Umbilical cord (tissue), 2 donors: ENCODE results near the gene DGCR6. TPM values are rescaled to one million over a fixed set of nuclear protein-coding genes. Genes with fewer than 3 reads are reported as not detected.
"Not testable (repeated sequence)": the region's sequence is repeated elsewhere in the genome, so short reads cannot be mapped to it uniquely, and the experiment has no call there.

ENCODE experiments used
- DNase-seq: peaks from one replicate; pipeline ENCODE4 v3.0.0-alpha.2; 2015; ENCODE audit warnings: low spot score
- total RNA-seq: library from RNA; depleted of rRNA; stranded (reverse); fragments of >200 nt; gene quantifications from one replicate; pipeline ENCODE4 v1.2.3, GENCODE V29; 2014; ENCODE audit warnings: low replicate concordance; ENCODE audit not compliant: insufficient read depth

DGCR6 gene
- total RNA-seq = 11.6 TPM

DNA sequence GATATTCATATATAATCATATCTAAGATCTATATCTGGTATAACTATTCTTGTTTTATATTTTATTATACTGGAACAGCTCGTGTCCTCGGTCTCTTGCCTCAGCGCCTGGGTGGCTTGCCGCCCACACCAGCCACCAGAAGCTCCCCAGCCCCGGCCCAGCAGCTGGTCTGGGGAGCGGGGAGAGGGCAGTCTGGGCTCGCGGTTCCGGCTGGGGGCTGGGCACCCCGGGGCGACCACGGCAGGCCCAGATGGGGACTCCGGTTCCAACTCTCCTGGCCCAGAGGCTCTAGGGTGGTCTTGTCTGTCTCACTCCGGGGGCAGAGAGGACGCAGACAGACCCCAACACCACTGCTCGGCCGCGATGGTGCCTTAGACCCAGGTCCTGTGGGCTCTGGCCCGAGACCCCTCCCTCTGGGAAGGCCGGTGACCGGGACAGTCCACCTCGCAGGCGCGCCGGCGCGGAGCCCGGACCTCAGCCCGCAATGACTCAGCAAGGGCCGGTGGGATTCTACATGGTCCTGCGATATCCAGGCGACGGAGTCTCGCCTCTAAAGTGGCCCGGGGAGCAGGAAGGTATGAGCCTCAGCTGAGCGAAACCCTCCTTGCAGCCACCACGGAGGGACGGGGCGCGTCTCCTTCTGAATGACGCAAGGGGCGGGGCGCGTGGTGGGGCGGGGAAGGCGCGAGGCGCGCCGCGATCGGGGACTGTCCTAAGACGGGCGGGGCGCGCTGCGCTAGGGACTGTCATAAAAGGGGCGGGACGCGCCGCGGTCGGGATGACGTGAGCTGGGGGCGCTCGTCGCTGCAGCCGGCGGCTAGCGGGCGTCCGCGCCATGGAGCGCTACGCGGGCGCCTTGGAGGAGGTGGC, at the start of gene DGCR6:
DGCR6 (plus strand) TSS at position 781 of the 870 bp plus-strand sequence; CDS start at position 836, 55 bp downstream.
- no peak for DNase-seq

DNA sequence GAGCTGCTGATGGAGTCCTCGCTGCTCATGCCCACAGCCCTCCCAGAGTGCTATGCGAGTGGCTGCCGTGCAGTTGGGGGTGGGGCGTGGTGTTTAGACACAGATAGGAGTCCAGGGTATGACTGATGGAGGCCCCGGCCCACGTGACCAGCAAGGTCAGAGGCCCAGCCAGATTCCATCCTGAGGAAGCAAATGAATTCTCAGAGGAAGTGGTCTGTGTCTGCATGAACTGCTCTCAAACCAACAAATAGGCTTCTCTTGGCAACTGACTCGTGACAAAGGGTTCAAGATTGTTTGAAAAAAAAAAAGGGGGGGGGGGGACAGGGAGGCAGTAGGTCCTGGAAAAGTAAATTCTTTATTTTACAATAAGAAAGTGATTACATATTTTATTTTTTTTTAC, 46.8 kb upstream of the DGCR6 start:
- DNase-seq = not testable (repeated sequence)

DNA sequence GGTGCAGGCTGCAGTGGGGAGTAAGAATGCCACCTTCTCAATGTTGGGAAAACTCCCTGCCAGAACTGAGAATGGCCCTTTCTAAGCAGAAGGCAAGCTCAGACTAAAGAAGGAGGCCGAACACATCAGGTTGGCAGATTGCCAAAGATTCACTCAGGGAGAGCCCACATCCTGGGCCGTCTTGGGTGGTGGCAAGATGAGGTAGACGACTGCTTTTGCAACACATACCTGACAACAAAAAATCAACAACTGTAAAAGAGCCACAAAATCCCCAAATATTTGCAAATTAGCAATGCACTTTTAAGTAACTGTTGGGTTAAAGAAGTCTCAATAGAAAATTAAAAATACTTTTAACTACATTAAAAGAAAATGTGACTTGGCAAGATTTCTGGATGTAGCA, 24.9 kb upstream of the DGCR6 start:
- not testable (repeated sequence) for DNase-seq

DNA sequence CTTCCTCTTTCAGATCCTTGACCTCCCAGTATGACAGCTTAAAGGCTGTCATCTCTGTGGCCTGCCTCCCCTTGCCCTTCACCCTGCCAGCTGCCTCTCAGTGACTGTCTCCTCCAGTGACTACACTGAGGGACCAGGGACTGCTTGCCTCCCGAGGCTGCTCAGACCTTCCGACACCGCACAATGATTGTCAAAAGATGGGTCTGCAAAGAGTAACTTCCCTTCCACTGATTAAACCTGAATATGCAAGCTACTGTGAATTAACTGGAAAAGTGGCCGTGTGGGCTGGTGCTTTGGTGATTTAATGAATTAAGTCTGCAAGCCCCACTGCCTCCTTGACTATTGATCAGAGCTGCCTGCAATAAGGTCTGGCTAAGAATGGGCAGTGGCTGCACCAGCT, 21.7 kb upstream of the DGCR6 start:
- DNase-seq = not testable (repeated sequence)

DNA sequence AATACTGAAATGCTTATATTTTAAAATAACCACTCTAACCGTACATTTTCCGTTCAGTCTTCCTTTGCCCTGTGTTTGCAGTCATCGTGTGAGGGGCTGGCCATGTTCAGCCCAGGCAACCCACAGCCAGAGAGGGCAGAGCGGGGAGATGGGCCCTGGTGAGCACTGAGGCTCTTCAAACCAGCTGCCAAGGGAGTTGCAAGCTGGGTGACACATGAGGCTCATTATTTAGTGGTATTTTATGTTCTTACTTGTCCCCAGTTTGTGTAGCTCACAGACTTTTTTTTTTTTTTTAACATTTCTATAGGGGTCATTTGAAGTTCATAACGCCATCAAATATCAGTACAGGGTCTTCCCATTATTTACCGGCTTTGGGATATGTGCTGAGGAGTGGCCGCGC, 18.0 kb upstream of the DGCR6 start:
- DNase-seq = no peak

DNA sequence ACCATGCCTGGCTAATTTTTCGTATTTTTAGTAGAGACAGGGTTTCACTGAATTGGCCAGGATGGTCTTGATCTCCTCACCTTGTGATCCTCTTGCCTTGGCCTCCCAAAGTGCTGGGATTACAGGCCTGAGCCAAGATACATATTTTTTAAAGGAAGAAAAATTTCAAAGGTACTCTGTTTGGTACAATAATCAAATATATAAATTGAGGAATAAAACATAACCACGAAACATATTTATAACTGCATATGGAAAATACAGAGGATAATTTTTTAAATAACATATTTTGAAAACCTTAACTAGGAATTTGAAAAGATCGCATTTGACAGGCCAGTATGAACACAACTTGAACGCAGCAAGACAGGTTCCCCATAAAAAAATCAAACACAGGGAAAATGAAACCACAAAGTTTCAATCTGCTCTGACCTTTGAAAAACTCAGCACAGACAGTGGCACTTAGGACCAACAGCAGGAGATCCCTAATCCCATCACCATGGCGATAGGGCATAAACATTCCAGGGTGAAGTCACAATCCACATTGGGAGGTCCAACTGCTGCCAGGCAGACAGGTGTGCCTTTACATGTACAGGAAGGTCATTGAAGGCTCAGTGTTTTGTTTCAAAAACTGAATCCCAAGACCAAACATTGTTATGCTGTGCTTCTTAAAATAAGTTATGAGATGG, 15.5 kb upstream of the DGCR6 start:
- DNase-seq = not testable (repeated sequence)

DNA sequence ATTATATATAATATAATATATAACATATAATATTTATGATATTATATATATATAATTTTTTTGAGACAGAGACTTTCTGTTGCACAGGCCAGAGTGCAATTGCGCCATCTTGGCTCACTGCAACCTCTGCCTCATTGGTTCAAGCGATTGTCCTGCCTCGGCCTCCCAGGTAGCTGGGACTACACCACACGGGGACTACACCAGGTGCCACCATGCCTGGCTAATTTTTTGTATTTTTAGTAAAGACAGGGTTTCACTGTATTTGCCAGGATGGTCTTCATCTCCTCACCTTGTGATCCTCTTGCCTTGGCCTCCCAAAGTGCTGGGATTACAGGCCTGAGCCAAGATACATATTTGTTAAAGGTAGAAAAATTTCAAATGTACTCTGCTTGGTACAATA, 12.3 kb upstream of the DGCR6 start:
- not testable (repeated sequence) for DNase-seq

DNA sequence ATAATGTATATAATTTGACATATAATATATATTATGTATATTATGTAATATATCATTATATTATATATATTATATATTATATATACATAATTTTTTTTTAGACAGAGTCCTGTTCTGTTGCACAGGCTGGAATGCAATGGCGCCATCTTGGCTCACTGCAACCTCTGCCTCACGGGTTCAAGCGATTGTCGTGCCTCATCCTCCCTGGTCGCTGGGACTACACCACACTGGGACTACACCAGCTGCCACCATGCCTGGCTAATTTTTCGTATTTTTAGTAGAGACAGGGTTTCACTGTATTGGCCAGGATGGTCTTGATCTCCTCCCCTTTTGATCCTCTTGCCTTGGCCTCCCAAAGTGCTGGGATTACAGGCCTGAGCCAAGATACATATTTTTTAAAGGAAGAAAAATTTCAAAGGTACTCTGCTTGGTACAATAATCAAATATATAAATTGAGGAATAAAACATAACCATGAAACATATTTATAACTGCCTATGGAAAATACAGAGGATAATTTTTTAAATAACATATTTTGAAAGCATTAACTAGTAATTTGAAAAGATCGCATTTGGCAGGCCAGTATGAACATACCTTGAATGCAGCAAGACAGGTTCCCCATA, 10.0 kb upstream of the DGCR6 start:
- not testable (repeated sequence) for DNase-seq

DNA sequence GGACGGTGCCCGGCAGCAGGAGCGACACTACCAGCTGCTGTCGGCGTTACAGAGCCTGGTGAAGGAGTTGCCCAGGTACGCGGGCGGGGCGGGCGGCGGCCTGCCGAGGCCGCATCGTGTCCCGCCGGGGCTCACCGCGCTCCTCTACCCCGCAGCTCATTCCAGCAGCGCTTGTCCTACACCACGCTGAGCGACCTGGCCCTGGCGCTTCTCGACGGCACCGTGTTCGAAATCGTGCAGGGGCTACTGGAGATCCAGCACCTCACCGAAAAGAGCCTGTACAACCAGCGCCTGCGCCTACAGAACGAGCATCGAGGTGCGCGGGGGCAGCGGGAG, 258 bp downstream of the DGCR6 start:
- not testable (repeated sequence) for DNase-seq

DNA sequence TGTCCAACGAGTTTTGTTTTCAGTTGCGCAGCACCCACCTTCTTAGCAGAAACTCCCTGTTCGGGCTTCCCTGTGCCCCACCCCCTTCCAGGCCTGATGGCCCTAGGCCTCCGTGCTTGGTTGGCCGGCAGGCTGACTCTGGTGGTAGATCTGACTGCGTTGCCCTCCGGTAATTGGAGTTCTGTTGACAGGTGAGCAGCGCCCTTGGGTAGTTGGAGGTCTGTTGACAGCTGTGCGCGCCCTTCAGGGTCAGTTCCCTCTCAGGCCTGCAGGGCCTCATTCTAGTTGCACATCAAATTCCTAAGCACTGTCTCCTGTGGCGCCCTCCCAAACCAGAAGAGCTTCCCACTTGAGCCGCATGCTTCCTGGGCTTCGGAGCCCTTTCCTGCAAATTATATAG, 776 bp downstream of the DGCR6 start:
- DNase-seq = no peak

DNA sequence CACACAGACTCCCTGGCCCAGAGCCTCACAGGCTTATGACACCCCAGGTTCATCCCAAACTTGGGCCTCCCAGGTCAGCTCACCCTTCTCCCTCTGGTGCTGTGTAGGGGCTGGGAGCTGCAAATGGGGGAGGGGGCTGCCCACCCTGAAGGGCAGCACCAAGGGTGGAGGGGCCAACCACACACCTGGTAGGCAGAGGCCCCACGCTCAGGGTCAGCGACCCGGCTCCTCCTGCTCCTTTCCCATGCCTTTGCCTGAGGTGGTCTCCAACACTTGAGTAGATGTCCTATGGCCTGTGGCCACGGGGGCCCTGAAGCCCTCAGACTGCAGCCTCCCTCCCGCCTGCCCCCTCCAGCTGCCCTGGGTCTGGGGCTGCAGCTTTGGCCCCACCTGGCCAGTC, 3.4 kb downstream of the DGCR6 start:
- no peak for DNase-seq

DNA sequence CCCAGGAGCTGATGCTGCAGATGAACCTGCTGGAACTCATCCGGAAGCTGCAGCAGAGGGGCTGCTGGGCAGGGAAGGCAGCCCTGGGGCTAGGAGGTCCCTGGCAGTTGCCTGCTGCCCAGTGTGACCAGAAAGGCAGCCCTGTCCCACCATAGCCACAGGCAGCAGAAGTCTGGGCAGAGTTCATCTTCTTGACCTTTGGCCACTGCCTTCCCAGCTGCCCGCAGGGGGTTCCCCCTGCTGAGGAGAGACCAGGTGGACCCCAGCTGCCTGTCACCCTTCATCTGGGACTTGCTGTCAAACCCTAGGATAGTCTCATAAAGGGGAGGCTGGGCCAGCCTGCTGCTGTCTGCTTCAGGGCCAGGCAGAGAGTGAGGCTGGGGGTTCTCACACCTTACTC, 5.4 kb downstream of the DGCR6 start:
- not testable (repeated sequence) for DNase-seq

DNA sequence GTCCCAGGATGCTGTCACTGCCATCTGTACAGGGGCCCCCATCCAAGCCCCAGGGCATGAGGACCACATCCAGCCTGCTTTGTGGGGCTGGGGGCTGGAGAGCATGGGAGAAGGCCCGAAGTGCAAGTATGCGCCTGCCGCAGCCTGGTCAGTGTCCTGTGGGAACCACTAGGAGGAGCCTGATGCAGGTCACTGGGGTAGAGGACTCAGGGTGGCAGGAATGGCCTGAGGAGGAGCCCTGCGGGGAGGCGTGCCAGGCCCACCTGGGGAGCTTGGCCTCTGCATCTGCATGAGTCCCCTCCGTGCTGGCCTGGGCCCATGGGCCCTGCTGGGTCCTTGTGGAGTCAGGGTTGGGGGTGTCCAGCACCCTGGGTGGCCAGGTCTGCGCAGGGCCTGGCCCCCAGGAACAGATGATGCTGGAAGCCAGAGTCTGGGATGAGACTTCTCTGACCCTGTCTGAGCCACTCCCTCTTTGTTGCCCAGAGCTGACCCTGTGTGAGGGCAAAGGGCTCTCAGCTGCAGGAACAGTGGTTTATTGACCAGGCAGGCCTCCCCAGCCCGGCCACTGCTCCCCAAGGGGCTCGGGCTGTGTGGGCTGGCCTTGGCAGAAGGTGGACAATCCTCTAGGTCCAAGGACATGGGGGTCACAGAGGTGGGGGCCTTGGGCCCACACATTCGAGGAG, 6.3 kb downstream of the DGCR6 start:
- DNase-seq = not testable (repeated sequence)

DNA sequence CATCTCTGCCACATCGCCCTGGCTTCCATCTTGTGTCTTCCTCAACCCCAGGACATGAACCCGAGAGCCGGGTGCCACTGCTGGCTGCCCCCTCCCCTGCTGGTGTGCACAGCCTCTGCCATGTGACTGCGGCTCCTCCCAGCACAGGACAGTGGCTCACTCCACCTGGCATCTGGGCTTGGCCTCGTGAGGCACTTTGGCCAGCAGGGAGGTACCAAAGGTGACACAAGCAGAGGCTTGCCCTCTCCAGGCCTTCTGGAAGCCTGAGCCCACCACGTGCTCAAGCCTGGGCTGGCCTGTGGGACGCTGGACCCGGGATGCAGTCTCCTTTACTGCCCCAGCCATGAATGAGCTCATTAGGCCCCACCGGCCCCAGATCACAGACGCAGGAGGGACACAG, 8.4 kb downstream of the DGCR6 start:
- not testable (repeated sequence) for DNase-seq

DNA sequence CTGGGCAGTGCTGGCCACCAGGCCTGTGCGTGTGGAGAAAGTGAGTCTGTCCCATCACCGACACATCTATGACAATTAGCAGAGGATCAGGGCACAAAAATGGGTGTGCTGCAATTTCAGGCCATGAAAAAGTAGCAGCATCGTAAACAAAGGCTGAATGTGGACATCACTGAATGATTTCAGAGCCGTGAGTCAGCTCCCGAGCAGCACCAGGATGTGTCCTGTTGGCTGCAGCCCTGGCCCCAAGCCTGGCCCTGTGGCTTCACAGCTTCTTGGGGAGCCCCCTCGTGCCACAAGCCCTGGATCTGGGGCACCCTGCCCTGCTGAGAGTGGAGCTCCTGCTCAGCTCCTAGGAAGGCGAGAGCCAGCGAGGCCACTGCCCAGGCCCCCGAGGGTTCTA, 9.4 kb downstream of the DGCR6 start:
- not testable (repeated sequence) for DNase-seq

DNA sequence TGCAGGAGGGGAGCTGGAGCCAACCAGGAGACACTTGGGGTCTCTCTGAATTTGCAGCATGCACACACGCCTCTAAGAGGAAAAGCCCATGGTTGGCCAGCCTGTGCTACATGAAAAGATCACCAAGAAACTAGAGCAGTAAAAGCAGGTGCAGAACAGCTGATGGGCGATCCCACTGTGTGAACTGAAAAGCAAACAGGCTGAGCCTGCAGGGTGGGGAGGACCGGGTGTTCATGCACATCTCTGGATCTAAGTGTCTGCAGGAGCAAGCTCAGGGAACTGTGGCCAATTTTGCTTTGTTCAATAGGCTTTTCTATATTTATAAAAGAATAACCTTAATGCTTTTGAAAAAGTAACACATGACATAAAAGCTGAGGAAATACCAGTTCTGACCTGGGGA, 11.7 kb downstream of the DGCR6 start:
- DNase-seq = not testable (repeated sequence)

DNA sequence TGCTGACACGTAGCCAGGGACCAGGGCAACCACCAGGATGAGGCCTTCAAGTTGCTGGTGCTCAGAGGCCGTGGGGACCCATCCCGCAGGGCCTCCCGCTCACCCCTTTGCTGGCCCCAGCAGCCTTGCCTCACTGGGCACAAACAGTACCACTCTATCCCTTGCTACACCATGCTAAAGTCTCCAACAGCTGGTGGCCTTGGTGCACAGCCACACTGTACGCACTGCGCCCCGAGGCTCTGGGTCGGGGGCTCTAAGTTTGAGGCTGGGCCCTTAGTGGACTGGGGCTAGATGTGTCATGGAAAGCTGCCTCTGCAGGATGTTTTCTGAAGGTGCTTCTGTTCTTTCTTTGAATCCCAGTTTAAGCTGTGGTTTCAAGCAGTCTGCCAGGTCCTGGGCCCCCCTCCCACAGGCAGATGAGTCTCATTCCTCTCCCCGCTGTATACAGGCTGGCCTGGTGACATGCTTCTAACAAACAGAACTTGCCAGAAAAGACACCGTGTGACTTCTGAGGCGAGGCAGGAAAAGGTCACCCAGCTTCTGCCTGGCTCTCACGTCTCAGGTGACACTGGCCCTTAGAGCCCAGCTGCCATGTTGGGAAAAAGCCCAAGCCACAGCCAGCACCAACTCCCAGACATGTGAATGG, 14.3 kb downstream of the DGCR6 start:
- not testable (repeated sequence) for DNase-seq

DNA sequence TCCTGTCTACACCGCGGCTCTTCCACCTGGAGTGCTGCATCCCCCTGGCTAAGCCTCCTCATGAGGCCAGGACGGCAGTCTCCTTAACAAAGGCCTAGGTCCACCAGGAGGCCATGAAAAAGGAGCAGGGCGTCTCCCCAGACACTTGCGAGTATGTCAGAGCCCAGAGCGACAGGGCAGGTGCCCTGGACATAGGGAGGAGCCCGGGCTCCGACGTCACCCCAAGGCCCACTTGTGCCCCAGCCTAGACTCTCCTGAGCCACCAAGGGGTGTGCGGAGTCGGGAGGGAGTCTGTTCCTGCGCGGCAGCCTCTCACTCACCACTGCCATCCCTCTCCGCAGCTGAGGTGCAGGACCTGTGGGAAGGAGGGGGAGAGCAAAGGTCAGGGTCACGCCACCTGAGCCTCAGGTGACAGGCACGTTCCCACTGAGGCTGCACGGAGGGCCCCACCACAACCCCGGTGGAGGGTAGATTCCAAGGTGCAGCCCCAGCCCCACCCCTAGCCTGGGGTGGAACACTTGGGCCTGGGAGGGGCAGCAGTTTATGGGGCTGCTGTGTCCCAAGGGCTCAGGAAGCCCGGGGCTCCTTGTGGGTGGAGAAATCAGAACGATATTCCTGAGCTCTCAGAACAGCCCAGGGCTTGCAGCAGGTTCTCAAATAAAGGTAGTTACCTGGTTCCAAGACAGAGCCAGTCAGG, 19.4 kb downstream of the DGCR6 start:
- DNase-seq = no peak

DNA sequence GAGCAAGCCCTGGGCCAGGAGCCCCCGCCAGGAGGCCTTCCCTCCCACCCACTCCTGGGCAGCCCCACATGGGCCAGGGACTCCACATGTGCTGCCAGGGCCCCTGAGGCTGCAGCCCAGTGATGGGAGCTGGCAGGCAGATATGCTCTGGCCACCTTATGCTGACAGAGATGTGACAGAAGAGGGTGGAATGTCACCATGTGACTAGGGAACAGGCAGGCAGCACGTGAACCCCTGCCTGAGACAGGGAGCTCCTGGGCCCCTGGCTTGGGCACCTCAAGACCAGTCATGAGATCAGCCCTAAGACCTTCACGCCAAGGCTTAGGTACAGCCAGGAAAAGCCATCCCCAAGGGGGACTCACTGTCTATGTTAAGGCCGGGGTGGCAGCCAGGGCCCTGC, 20.9 kb downstream of the DGCR6 start:
- DNase-seq = no peak

DNA sequence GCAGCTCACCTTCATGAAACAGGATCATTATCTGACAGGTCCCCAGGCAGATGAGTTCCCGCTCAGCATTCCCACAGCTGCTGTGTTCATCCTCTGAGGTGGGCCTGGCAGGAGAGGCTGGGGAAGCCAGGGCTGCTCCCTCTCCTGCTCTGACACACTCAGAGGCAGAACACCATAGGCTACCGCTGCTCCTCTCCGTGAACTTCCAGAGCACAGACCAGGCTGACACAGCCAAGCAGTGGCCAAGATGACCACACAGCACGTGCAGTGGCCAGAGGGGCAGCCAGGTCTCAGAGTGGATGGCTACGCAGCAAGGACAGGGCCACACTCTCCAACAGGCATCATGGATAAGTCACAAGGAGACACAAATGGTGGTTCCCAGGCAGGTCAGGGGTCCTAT, 21.5 kb downstream of the DGCR6 start:
- no peak for DNase-seq

DNA sequence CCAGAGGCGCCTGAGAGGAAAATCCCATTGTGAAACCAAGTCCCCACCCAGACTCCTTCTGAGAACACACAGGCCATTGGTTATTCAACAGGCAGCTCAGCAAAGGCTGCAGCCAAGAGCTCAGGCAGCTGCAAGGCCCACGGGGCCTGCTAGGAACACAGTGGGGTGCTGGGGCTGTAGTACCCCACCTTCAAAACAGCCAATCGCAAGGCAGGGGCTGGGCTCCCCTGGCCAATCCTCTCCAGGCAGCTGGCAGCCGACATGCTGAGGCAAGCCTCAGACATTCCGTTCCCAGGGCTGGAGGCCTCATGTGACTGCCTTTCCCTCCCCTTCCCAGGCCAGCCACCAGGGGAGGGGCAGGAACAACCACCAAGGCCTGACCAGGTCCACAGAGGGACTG, 23.3 kb downstream of the DGCR6 start:
- no peak for DNase-seq
